Choroid plexus epithelial cell (primary cell): Measurements from ENCODE around the gene CCDC85C.

Experiments used
- DNase-seq: peaks from one replicate; pipeline ENCODE4 v3.0.0-alpha.2; 2010; ENCODE audit warnings: low read depth
- H3K4me3 ChIP-seq: 2 replicates; pipeline ENCODE4 v1.5.1; 2011; ENCODE audit warnings: low read depth, mild to moderate bottlenecking, control low read depth, low read length, moderate library complexity
- TF ChIP-seq, protein P1 (sequence below): conservative IDR thresholded peaks from 2 replicates; pipeline ENCODE4 v1.5.1; 2011; ENCODE audit warnings: low read depth, mild to moderate bottlenecking, control low read depth, inconsistent platforms, low read length, moderate library complexity

CCDC85C gene

DNA sequence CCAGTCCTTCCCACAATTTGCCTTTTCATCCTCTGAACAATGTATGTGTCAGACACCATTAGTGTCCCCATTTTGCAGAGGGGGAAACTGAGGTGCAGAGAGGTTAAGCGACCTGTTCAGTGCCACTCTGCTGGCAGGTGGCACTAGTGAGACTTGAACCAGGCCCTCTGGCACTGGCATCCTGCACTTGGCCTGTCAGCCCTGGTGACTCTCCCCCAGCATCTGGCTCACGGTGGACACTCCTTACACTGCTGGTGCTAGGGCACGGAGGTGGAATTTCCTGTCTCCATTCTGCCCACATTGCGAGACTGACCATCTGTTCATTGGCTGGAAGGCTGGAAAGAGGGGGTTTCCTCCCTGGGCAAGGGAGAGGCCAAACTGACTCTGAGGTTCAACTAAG lies 74.1 kb downstream of the CCDC85C start:
- H3K4me3 ChIP-seq: no peak overlapping the region
- no peak for DNase-seq
- TF ChIP-seq, protein P1, sequence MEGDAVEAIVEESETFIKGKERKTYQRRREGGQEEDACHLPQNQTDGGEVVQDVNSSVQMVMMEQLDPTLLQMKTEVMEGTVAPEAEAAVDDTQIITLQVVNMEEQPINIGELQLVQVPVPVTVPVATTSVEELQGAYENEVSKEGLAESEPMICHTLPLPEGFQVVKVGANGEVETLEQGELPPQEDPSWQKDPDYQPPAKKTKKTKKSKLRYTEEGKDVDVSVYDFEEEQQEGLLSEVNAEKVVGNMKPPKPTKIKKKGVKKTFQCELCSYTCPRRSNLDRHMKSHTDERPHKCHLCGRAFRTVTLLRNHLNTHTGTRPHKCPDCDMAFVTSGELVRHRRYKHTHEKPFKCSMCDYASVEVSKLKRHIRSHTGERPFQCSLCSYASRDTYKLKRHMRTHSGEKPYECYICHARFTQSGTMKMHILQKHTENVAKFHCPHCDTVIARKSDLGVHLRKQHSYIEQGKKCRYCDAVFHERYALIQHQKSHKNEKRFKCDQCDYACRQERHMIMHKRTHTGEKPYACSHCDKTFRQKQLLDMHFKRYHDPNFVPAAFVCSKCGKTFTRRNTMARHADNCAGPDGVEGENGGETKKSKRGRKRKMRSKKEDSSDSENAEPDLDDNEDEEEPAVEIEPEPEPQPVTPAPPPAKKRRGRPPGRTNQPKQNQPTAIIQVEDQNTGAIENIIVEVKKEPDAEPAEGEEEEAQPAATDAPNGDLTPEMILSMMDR: no peak

DNA sequence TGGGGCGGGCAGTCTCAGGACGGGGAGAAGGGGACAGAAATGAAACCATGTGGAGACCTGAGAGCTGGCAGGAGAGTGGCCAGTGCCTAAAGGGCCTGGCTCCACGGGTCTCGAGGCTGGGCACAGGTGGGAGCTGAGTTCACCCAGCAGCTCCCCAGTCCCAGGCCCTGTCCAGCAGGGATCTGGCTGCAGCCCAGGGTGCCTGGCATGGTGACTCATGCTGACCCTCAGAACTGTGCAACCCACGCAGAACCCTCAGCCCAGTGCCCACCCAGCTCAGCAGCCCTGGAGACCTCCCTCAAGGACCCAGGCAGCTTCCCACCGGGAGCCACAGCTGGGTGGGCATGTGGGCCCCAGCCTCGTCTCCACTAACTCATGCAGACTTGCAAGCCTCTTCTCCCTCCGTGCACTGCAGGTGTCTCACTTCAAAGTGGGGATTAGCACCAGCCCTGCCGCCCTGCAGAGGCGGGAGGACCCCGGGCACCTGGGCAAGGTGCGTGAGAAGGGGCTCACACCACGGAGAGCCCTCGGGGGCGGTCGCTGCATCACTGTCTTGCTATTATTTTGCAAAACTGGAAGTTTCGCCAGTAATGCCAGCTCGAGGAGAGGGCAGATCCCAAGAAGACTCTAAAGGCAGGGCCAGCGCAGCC lies 76.5 kb downstream of the CCDC85C start:
- H3K4me3 ChIP-seq: no peak overlapping the region
- TF ChIP-seq, protein P1: no peak
- no peak for DNase-seq

DNA sequence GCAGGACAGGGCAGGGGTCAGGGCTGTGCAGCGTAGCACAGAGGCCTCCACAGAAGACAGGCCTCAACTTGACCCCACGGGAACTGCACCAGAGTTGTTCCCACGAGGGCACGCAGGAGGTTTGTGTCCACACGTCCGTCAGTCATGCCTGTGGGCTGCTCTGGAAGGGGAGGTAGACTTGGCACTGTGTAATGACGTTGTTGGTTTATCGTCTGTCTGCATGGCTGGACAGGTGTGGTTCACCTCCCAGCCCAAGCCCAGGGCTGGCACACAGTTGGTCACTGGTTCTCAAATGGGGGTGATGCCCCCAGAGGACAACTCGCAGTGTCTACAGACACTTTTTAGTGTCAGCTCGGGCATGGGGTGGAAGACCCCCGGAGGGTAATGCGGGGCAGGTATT lies 77.0 kb downstream of the CCDC85C start:
- TF ChIP-seq, protein P1: no peak

DNA sequence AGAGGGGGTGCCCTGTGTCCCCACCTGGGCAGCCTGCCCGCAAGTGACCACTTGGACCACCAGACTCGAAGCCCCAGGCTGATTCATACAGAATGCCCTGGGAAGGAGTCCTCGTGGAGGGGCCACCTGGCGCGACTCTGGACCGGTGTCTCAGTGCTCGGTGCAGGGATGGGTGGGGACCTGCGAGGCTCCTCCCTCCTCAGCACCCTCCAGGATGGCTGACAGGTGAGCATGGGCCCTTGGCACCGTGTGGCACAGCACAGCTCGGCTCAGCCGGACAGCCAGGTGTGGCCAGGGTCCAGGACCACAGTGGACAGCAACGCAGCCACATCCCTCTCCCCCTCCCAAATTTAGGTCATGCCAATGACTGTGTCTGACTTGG lies 78.3 kb downstream of the CCDC85C start:
- no peak for DNase-seq
- TF ChIP-seq, protein P1: no peak
- H3K4me3 ChIP-seq: no peak overlapping the region

More for the DNA sequence above, 77.0 kb downstream of the CCDC85C start:
- H3K4me3 ChIP-seq: no peak overlapping the region
- no peak for DNase-seq

DNA sequence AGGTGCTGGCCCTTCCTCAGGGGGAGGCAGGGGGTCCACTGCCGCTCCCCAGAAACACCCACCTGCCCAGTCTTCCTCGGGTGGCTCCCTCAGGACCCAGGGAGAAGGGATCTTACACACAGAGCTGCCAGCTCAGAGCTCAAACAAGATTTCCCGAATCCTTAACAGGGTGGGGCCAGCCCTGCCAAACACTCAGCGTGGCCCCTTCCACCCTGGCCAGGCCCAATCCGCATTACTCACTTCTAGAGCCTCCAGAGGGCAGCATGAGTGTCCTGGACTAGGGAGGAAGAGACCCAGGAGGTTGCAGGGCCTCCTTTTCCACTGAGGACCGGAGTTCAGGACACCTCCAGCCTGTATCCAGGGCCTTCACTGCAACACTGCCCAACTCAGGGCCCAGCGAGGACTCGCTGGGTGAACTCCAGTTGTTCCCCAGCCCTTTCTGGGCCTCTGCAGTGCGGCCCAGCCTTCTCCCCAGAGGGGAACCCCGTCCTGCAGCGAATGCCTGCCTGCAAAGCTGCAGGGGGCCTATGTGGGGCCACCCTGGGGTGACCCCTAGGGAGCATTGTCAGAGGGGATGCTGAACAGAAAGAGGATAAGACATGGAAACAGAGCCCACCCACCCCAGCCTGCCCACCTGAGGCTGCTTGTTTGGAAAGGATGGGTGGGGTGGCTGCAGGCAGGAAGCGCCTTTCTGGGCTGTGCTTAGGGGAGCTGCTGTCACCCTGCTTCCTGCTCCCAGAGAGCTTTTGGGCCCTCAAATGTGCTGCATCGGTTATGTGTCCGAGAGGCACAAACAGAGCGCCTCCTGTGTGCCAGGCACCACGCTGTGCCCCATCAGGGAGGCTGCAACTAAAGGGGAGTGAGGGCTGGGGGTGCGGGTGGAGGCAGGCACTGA lies 79.0 kb downstream of the CCDC85C start:
- peak; percentile 54 for DNase-seq
- H3K4me3 ChIP-seq: no peak overlapping the region
- TF ChIP-seq, protein P1: peak; percentile 59

DNA sequence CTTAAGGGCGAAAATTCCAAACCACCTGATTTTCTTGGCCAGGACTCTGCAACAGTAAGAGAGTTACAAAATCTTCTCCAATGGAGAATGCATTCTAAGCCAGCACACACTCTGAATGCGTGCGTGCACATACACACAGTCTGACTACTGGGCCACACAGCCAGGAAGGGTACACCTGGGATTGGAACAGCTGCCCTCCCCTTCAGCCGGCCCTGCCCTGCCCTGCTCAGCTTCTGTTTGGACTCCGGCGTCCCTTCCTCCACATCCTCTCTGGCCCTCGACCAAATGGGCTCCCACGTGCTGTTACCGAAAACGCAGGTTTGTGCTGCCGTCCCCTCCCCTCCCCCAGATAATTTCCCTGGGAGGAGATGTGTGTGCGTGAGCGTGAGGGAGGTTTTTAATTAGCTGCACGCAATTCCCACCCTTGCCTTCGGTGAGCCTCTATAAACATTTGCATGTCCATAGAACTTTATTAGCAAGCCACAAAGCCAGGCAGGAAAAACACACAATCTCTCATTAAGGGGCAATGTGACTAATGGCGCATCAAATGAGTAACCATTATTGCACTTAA lies 79.8 kb downstream of the CCDC85C start:
- TF ChIP-seq, protein P1: no peak
- no peak for DNase-seq
- H3K4me3 ChIP-seq: no peak overlapping the region
